GM12878 (cell line): Measurements from ENCODE around the gene HDGF. TPM values are rescaled to one million over a fixed set of nuclear protein-coding genes. Genes with fewer than 3 reads are reported as not detected.

Experiments
- ATAC-seq: fragments of 200-7000 bp; cut with Tn5 transposase; 3 replicates; pipeline ENCODE4 v1.9.1; 2020; ENCODE audit warnings: mild to moderate bottlenecking, moderate library complexity
- BruUV-seq: library from RNA; stranded (reverse); fragments of 400-500 nt; replicated peaks from 2 replicates; lab custom pipeline; 2021; lab: Mats Ljungman, UMichigan
- CTCF ChIA-PET: fragments of 300-600 bp; sonication (Branson Sonifier 250); formaldehyde crosslinking; extraction: SDS; loops from one replicate; lab custom pipeline; 2021; ENCODE audit warnings: inconsistent platforms; lab: Yijun Ruan, JAX
- POLR2A ChIA-PET: fragments of 350-600 bp; formaldehyde crosslinking; extraction: SDS; loops from one replicate; lab custom pipeline; 2021; ENCODE audit warnings: inconsistent platforms; lab: Charles Lee
- RAD21 ChIA-PET: fragments of 300-600 bp; sonication (Branson Sonifier 250); formaldehyde crosslinking; loops from one replicate; lab custom pipeline; 2023; ENCODE audit warnings: antibody characterized with exemption; ENCODE audit not compliant: unreplicated experiment; lab: Charles Lee
- SMC1A ChIA-PET: fragments of 300-600 bp; sonication (Branson Sonifier 250); formaldehyde crosslinking; loops from one replicate; lab custom pipeline; 2023; ENCODE audit not compliant: unreplicated experiment, uncharacterized antibody; lab: Charles Lee
- DNase-seq: peaks from one replicate; pipeline ENCODE4 v3.0.0-alpha.2; 2011; ENCODE audit warnings: low read depth, low spot score
- FAIRE-seq: peaks from 3 replicates; lab custom pipeline; 2011; peaks lifted over from hg19 to GRCh38; lab: Jason Lieb, UNC
- H2AFZ ChIP-seq: 2 replicates; pipeline ENCODE4 v1.6.0; 2011; ENCODE audit warnings: low read depth, low read length, control low read depth; ENCODE audit not compliant: control insufficient read depth
- H3K27ac ChIP-seq: 2 replicates; pipeline ENCODE4 v1.5.1; 2011; ENCODE audit warnings: control low read depth; ENCODE audit not compliant: control insufficient read depth, insufficient read depth
- H3K27me3 ChIP-seq, 2 experiments: replicated peaks in 1 of 2; 2 replicates each; pipeline versions ENCODE4 v1.6.0 to v1.6.1; 2011; ENCODE audit warnings: low read length in 1 of 2; ENCODE audit not compliant: control insufficient read depth in 2 of 2, insufficient read depth in 2 of 2
- H3K36me3 ChIP-seq, 2 experiments: 2 replicates each; pipeline ENCODE4 v1.5.1; 2011; ENCODE audit warnings: low read length in 1 of 2; ENCODE audit not compliant: control insufficient read depth in 2 of 2, insufficient read depth in 2 of 2
- H3K4me1 ChIP-seq: 2 replicates; pipeline ENCODE4 v1.6.1; 2011; ENCODE audit warnings: mild to moderate bottlenecking, low read length, moderate library complexity, mixed read lengths; ENCODE audit not compliant: control insufficient read depth, insufficient read depth
- H3K4me2 ChIP-seq: 2 replicates; pipeline ENCODE4 v1.6.0; 2011; ENCODE audit warnings: control low read depth; ENCODE audit not compliant: control insufficient read depth, insufficient read depth
- H3K4me3 ChIP-seq: fragments of 200-600 bp; sonication (generic); 2 replicates; pipeline ENCODE4 v1.5.1; 2016
- H3K79me2 ChIP-seq: 2 replicates; pipeline ENCODE4 v1.6.0; 2011; ENCODE audit warnings: low read length; ENCODE audit not compliant: control insufficient read depth, insufficient read depth
- H3K9ac ChIP-seq: 2 replicates; pipeline ENCODE4 v1.8.0; 2011; ENCODE audit warnings: low read length, control low read depth, mixed read lengths; ENCODE audit not compliant: control insufficient read depth, insufficient read depth
- H3K9me3 ChIP-seq: replicated peaks from 3 replicates; pipeline ENCODE4 v1.5.1; 2011; ENCODE audit warnings: mild to moderate bottlenecking, low read length; ENCODE audit not compliant: control insufficient read depth, insufficient read depth
- H4K20me1 ChIP-seq: 2 replicates; pipeline ENCODE4 v1.6.0; 2011; ENCODE audit not compliant: control insufficient read depth, insufficient read depth
- IRF5 ChIP-seq: fragments of 450-650 bp; IDR thresholded peaks from 2 replicates; pipeline ENCODE4 v1.6.1; 2017; ENCODE audit warnings: borderline replicate concordance
- MYC ChIP-seq: IDR thresholded peaks from 2 replicates; pipeline ENCODE4 v1.6.1; 2011; ENCODE audit warnings: mild to moderate bottlenecking, low read length, moderate library complexity, inconsistent platforms; ENCODE audit not compliant: insufficient read depth, insufficient replicate concordance, insufficient read length, severe bottlenecking
- RAD21 ChIP-seq: IDR thresholded peaks from 2 replicates; pipeline ENCODE4 v1.6.1; 2011; ENCODE audit warnings: mild to moderate bottlenecking, low read depth, low read length, moderate library complexity; ENCODE audit not compliant: insufficient read depth
- SMAD1 ChIP-seq: fragments of 450-650 bp; IDR thresholded peaks from 2 replicates; pipeline ENCODE4 v1.6.1; 2018; ENCODE audit warnings: mild to moderate bottlenecking, low read depth; ENCODE audit not compliant: partially characterized antibody
- SMAD5 ChIP-seq: IDR thresholded peaks from 2 replicates; pipeline ENCODE4 v1.6.1; 2016; ENCODE audit warnings: antibody characterized with exemption, low read depth
- TARDBP ChIP-seq: IDR thresholded peaks from 2 replicates; pipeline ENCODE4 v1.6.1; 2016; ENCODE audit warnings: borderline replicate concordance
- WGBS: methylation state at CpG from one replicate; pipeline ENCODE4 v1.1.6; 2016; ENCODE audit warnings: low lambda C conversion rate; ENCODE audit not compliant: insufficient replicate concordance, insufficient coverage; ENCODE audit errors: missing lambda C conversion rate; 5-methylcytosine and 5-hydroxymethylcytosine counted together
- in situ Hi-C: fragments of 300-500 bp; cut with MboI; formaldehyde crosslinking; loops from 9 replicates; pipeline ENCODE4 v1.14.3; 2018; ENCODE audit warnings: mixed read lengths
- intact Hi-C: fragments of 100-400 bp; cut with micrococcal nuclease; formaldehyde crosslinking; loops from one replicate; pipeline ENCODE4 v1.14.2; 2022; ENCODE audit not compliant: unreplicated experiment
- polyA plus RNA-seq, 11 experiments: library from polyadenylated mRNA; depleted of rRNA in 4 of 11; unstranded in 6 of 11; stranded (reverse) in 5 of 11; fragments of >200 nt; fragmentation: Nextera tagmentation in 4 of 11; fragmentation: Illumina TruSeq in 1 of 11; extraction: Ambion mirVana in 4 of 11; extraction: Trizol in 1 of 11; gene quantifications; 1 replicate in 1 of 11; 2 replicates in 10 of 11; pipeline versions ENCODE4 v1.2.1 to v1.2.3, GENCODE V29; 2011 to 2016; ENCODE audit warnings: inconsistent platforms in 2 of 11, missing spikeins in 2 of 11, low read depth in 1 of 11
- total RNA-seq, 4 experiments: library from RNA; depleted of rRNA in 3 of 4; stranded (reverse); fragments of >200 nt in 3 of 4; fragmentation: Illumina TruSeq in 1 of 4; extraction: Trizol in 1 of 4; gene quantifications; 2 replicates each; pipeline versions ENCODE4 v1.2.1 to v1.2.3, GENCODE V29; 2013 to 2021

HDGF gene
- total and polyA plus RNA-seq, 10 of the 15 experiments (the other 5 are each of a cell fraction or from before 2014, with no cell fraction given): 28.3 to 372 (median 209) TPM

- no peak overlapping the region for H3K4me3 ChIP-seq
- no peak overlapping the region for H3K27ac ChIP-seq
- H4K20me1 ChIP-seq: no peaks in the 10 kb centered on the region; the same call in 1 of the 2 replicates
- H2AFZ ChIP-seq: no peak overlapping the region
- peaks cover 6% of the 10 kb centered on the region for H3K4me1 ChIP-seq
- no peak overlapping the region for H3K4me2 ChIP-seq
- SMC1A ChIA-PET: interaction anchor here (0.8 to 1.1 kb wide), 3 partner anchors 15 to 18 kb away, joined by 3 to 6 read pairs (median 3); no protein-coding TSS in a partner anchor
- DNase-seq (no peak), FAIRE-seq (no peak), ATAC-seq (no peak)
- CTCF ChIA-PET: interaction anchor here (1.0 to 9.5 kb wide), 7 partner anchors 10 to 136 kb away, joined by 3 to 157 read pairs (median 7); partner anchors contain the start of genes ISG20L2 and METTL25B
- no peak overlapping the region for H3K9ac ChIP-seq
- no TSS peak for BruUV-seq
- in situ Hi-C loops: no loop called here
- no peak for TF ChIP-seq SMAD5
- no peak for TF ChIP-seq SMAD1
- TF ChIP-seq RAD21: no peak
- TF ChIP-seq IRF5: no peak
- no peak for TF ChIP-seq TARDBP
- TF ChIP-seq MYC: no peak
- POLR2A ChIA-PET: interaction anchor here (0.5 to 0.6 kb wide), 2 partner anchors 9 to 122 kb away, joined by 3 to 4 read pairs; no protein-coding TSS in a partner anchor
- no peaks in the 10 kb centered on the region for H3K36me3 ChIP-seq
- RAD21 ChIA-PET: interaction anchor here (1.4 to 3.6 kb wide), 2 partner anchors 22 to 44 kb away, joined by 3 to 19 read pairs; no protein-coding TSS in a partner anchor
- peaks cover 10 to 15% of the 10 kb centered on the region in 2 experiments for H3K27me3 ChIP-seq
- H3K9me3 ChIP-seq: no peaks in the 10 kb centered on the region
- no peaks in the 10 kb centered on the region for H3K79me2 ChIP-seq
- 41% methylated on average over 10 of the region's 10 CpGs for WGBS
- intact Hi-C loops: no loop called here
Measured at GRCh38 chr1:156704166-156704711, 47.2 kb downstream of the HDGF start.
